SK-N-SH treated with all-trans-retinoic acid at 6 μM for 48 hours (cell line): Measurements from ENCODE around the gene ASF1A.
A peak's percentile ranks its signal among the peaks of the same experiment; 100 is the strongest.

Experiments
- ATAC-seq: fragments of 200-7000 bp; cut with Tn5 transposase; 3 replicates; pipeline ENCODE4 v1.9.1; 2020; ENCODE audit warnings: mild to moderate bottlenecking, moderate library complexity
- ARNTL ChIP-seq: fragments of 450-650 bp; formaldehyde crosslinking; IDR thresholded peaks from 2 replicates; pipeline ENCODE4 v1.5.0; 2020; ENCODE audit warnings: low read depth, mild to moderate bottlenecking, moderate library complexity, borderline replicate concordance
- BACH2 ChIP-seq: fragments of 250-450 bp; sonication (Bioruptor Pico); IDR thresholded peaks from 2 replicates; pipeline ENCODE4 v1.9.0; 2021; ENCODE audit warnings: mild to moderate bottlenecking, borderline replicate concordance
- CSDC2 ChIP-seq: fragments of 250-450 bp; sonication (Bioruptor Pico); IDR thresholded peaks from 2 replicates; pipeline ENCODE4 v1.5.0; 2020; ENCODE audit warnings: mild to moderate bottlenecking, moderate library complexity
- CSRNP3 ChIP-seq: fragments of 250-450 bp; sonication (Bioruptor Pico); IDR thresholded peaks from 2 replicates; pipeline ENCODE4 v1.5.1; 2021; ENCODE audit warnings: mild to moderate bottlenecking, moderate library complexity
- ESRRG ChIP-seq: fragments of 250-450 bp; sonication (Bioruptor Pico); IDR thresholded peaks from 2 replicates; pipeline ENCODE4 v1.6.1; 2021; ENCODE audit warnings: mild to moderate bottlenecking
- GLIS3 ChIP-seq: fragments of 250-450 bp; sonication (Bioruptor Pico); IDR thresholded peaks from 2 replicates; pipeline ENCODE4 v1.5.0; 2020; ENCODE audit warnings: mild to moderate bottlenecking, moderate library complexity
- ISL1 ChIP-seq: fragments of 250-450 bp; sonication (Bioruptor Pico); IDR thresholded peaks from 2 replicates; pipeline ENCODE4 v2.1.2; 2022; ENCODE audit warnings: mild to moderate bottlenecking, moderate library complexity
- OSR1 ChIP-seq: fragments of 250-450 bp; sonication (Bioruptor Pico); IDR thresholded peaks from 2 replicates; pipeline ENCODE4 v1.8.0; 2022; ENCODE audit warnings: moderate library complexity, mild to moderate bottlenecking, inconsistent platforms
- PATZ1 ChIP-seq: fragments of 250-450 bp; sonication (Bioruptor Pico); IDR thresholded peaks from 2 replicates; pipeline ENCODE4 v1.8.0; 2020; ENCODE audit warnings: mild to moderate bottlenecking, moderate library complexity, borderline replicate concordance
- PPARA ChIP-seq: fragments of 250-450 bp; sonication (Bioruptor Pico); IDR thresholded peaks from 2 replicates; pipeline ENCODE4 v1.5.0; 2020; ENCODE audit warnings: mild to moderate bottlenecking, borderline replicate concordance
- RARB ChIP-seq: fragments of 250-450 bp; sonication (Bioruptor Pico); IDR thresholded peaks from 2 replicates; pipeline ENCODE4 v1.8.0; 2021; ENCODE audit warnings: mild to moderate bottlenecking, moderate library complexity
- SNAI2 ChIP-seq: fragments of 250-450 bp; sonication (Bioruptor Pico); IDR thresholded peaks from 2 replicates; pipeline ENCODE4 v1.5.0; 2020; ENCODE audit warnings: mild to moderate bottlenecking, moderate library complexity
- TCF4 ChIP-seq: fragments of 250-450 bp; sonication (Bioruptor Pico); IDR thresholded peaks from 2 replicates; pipeline ENCODE4 v1.8.0; 2021; ENCODE audit warnings: mild to moderate bottlenecking, moderate library complexity, borderline replicate concordance
- TOX ChIP-seq: fragments of 250-450 bp; sonication (Bioruptor Pico); IDR thresholded peaks from 2 replicates; pipeline ENCODE4 v1.8.0; 2021; ENCODE audit warnings: mild to moderate bottlenecking, moderate library complexity, borderline replicate concordance
- ZC3H10 ChIP-seq: fragments of 250-450 bp; sonication (Bioruptor Pico); IDR thresholded peaks from 2 replicates; pipeline ENCODE4 v1.5.1; 2021; ENCODE audit warnings: mild to moderate bottlenecking, moderate library complexity
- ZFP3 ChIP-seq: fragments of 250-450 bp; sonication (Bioruptor Pico); IDR thresholded peaks from 2 replicates; pipeline ENCODE4 v1.5.0; 2020; ENCODE audit warnings: mild to moderate bottlenecking, moderate library complexity
- ZFP30 ChIP-seq: fragments of 450-650 bp; formaldehyde crosslinking; IDR thresholded peaks from 2 replicates; pipeline ENCODE4 v1.5.0; 2022; ENCODE audit warnings: mild to moderate bottlenecking, moderate library complexity
- ZNF565 ChIP-seq: fragments of 450-650 bp; formaldehyde crosslinking; conservative IDR thresholded peaks from 2 replicates; pipeline ENCODE4 v1.5.0; 2020; ENCODE audit warnings: low read depth, mild to moderate bottlenecking, moderate library complexity
- ZNF70 ChIP-seq: fragments of 450-650 bp; formaldehyde crosslinking; IDR thresholded peaks from 2 replicates; pipeline ENCODE4 v1.5.0; 2020; ENCODE audit warnings: mild to moderate bottlenecking, moderate library complexity
- TF ChIP-seq, protein P1 (sequence below): fragments of 250-450 bp; sonication (Bioruptor Pico); IDR thresholded peaks from 2 replicates; pipeline ENCODE4 v1.5.1; 2020; ENCODE audit warnings: low read depth, mild to moderate bottlenecking, moderate library complexity
- TF ChIP-seq, protein P2 (sequence below): fragments of 250-450 bp; sonication (Bioruptor Pico); IDR thresholded peaks from 2 replicates; pipeline ENCODE4 v1.5.0; 2020; ENCODE audit warnings: mild to moderate bottlenecking, moderate library complexity

The ASF1A gene

GRCh38 chr6:118895859-118896258 is 1.9 kb downstream of the ASF1A start (continued):
- TF ChIP-seq, protein P1, sequence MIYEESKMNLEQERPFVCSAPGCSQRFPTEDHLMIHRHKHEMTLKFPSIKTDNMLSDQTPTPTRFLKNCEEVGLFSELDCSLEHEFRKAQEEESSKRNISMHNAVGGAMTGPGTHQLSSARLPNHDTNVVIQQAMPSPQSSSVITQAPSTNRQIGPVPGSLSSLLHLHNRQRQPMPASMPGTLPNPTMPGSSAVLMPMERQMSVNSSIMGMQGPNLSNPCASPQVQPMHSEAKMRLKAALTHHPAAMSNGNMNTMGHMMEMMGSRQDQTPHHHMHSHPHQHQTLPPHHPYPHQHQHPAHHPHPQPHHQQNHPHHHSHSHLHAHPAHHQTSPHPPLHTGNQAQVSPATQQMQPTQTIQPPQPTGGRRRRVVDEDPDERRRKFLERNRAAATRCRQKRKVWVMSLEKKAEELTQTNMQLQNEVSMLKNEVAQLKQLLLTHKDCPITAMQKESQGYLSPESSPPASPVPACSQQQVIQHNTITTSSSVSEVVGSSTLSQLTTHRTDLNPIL (CRISPR knock-in tag) = no peak
- TF ChIP-seq ZC3H10 (CRISPR knock-in tag) (no peak), OSR1 (CRISPR knock-in tag) (no peak), ISL1 (CRISPR knock-in tag) (no peak), ZFP3 (CRISPR knock-in tag) (no peak), BACH2 (CRISPR knock-in tag) (no peak), CSDC2 (CRISPR knock-in tag) (no peak)

DNA sequence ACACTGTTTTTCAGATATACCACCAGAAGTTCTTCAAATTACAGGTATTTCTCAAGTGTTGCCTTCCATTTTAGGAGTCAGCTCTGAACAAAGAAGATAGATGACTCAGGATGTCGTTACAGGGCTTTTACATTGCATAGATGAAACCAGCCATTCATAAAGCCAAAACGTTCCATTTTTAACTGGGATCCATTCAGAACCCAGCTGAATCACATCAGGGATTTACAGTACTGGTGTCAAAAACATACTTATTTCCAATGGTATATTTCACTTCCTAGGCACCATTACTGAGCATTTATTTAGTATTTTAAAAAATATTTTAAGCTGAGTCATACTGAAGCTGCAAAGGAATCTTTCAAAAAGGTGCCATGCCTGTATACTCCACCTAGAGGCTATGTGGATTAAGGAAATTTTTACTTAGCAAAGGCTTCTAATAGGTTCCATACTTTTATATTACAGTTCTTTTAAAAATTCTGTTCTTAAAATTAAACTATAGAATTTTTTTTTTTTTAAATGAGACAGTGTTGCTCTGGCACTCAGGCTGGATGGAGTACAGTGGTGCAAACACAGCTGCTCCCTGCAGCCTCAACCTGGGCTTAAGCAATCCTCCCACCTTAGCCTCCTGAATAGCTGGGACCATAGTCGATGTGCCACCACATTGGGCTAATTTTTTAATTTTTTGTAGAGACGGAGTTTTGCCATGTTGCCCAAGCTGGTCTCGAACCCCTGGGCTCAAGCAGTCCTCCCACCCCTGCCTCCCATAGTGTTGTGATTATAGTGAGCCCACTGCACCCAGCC is 2.6 kb downstream of the ASF1A start:
- peak; percentile 66; the same call in 1 of the 2 replicates for TF ChIP-seq BACH2 (CRISPR knock-in tag)
- TF ChIP-seq, protein P1 (CRISPR knock-in tag) = no peak
- TF ChIP-seq ZFP30 (CRISPR knock-in tag) = 0 out of 2 replicates have a peak, but pooled peaks have one; percentile 13
- 0 out of 2 replicates have a peak, but pooled peaks have one; percentile 24 for TF ChIP-seq ZFP3 (CRISPR knock-in tag)
- ATAC-seq = no peak

- TF ChIP-seq RARB (CRISPR knock-in tag) (no peak), TCF4 (CRISPR knock-in tag) (no peak), ZNF565 (CRISPR knock-in tag) (no peak), CSRNP3 (CRISPR knock-in tag) (no peak), SNAI2 (no peak), CSDC2 (CRISPR knock-in tag) (no peak), ESRRG (CRISPR knock-in tag) (no peak), GLIS3 (CRISPR knock-in tag) (no peak), BACH2 (CRISPR knock-in tag) (no peak), PATZ1 (no peak), ZC3H10 (CRISPR knock-in tag) (no peak)
- TF ChIP-seq, protein P2, sequence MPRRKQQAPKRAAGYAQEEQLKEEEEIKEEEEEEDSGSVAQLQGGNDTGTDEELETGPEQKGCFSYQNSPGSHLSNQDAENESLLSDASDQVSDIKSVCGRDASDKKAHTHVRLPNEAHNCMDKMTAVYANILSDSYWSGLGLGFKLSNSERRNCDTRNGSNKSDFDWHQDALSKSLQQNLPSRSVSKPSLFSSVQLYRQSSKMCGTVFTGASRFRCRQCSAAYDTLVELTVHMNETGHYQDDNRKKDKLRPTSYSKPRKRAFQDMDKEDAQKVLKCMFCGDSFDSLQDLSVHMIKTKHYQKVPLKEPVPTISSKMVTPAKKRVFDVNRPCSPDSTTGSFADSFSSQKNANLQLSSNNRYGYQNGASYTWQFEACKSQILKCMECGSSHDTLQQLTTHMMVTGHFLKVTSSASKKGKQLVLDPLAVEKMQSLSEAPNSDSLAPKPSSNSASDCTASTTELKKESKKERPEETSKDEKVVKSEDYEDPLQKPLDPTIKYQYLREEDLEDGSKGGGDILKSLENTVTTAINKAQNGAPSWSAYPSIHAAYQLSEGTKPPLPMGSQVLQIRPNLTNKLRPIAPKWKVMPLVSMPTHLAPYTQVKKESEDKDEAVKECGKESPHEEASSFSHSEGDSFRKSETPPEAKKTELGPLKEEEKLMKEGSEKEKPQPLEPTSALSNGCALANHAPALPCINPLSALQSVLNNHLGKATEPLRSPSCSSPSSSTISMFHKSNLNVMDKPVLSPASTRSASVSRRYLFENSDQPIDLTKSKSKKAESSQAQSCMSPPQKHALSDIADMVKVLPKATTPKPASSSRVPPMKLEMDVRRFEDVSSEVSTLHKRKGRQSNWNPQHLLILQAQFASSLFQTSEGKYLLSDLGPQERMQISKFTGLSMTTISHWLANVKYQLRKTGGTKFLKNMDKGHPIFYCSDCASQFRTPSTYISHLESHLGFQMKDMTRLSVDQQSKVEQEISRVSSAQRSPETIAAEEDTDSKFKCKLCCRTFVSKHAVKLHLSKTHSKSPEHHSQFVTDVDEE = no peak
- ATAC-seq = no peak
Measured at GRCh38 chr6:118897386-118897785, 3.4 kb downstream of the ASF1A start.

- ATAC-seq = no peak
- TF ChIP-seq PPARA (CRISPR knock-in tag) (no peak), ZFP3 (CRISPR knock-in tag) (no peak), ZNF70 (CRISPR knock-in tag) (no peak), CSDC2 (CRISPR knock-in tag) (no peak), BACH2 (CRISPR knock-in tag) (no peak), ARNTL (CRISPR knock-in tag) (no peak), TOX (CRISPR knock-in tag) (no peak), RARB (CRISPR knock-in tag) (no peak), ZNF565 (CRISPR knock-in tag) (no peak)
- TF ChIP-seq, protein P1 (CRISPR knock-in tag) = no peak
Measured at GRCh38 chr6:118899948-118900347, 6.0 kb downstream of the ASF1A start.
